CD4-positive, alpha-beta T cell treated with Interleukin-15 for 1 hour (primary cell): ENCODE data around the gene PCNA.
"Not testable (repeated sequence)": the region's sequence is repeated elsewhere in the genome, so short reads cannot be mapped to it uniquely, and the experiment has no call there.

Experiments
- DNase-seq: peaks from one replicate; pipeline ENCODE4 v3.0.0-alpha.2; 2020

Gene PCNA

DNA sequence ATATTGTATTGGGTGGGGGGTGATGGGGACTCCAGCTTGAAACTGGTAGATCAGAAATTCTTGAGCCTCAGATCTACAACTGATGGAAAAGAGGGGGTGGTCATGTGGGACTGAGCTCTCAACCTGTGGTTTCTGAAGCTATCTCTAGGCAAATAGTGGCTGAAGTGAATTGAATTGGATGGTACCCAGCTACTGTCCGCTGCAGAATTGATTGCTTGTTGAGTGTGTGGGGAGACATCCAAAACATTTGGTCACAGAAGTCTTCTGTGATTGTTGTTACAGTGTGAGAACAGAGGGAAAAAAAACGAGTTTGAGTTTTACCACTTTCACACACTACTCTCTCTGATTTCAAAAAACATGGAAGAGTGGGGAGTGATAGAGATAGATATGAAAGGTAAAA is 21.9 kb upstream of the PCNA start:
- no peak for DNase-seq

DNA sequence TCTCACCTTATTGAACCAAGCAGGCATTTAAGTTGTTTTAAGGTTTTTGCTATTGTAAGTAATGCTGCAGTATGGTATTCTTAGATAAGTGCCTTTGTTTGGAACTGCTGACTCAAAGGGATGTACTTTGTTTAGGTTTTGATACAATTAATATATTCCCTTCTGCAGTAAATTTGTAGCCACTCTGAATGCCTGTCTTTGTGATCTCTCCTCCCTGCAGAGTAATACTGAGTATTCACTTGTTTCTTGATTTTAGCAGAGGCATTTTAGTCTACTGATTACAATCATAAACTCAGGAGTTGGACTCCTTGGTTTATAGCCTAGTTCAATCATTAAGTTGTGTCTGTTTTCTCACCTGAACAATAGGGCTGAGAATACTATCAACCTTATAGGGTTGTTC is 20.4 kb upstream of the PCNA start:
- DNase-seq, result no peak

DNA sequence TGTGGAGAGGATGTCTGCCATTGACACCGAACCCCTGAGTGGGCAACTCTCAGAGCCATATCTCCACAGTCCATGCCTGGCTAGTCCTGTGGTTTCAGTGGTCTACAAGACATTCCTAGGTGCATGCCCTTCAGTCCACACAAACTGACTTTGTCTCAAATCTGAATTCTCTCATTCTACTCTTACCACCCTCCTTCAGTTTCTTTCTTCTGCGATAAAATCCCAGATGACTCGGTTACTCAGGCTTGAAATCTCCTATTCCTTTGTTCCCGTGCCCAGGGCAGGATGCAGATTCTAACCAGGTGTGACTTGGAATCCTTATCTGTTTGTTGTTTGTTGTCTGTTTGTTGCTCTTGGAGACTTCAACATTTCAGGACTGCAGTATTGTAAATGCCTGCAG is 16.3 kb upstream of the PCNA start:
- no peak for DNase-seq

DNA sequence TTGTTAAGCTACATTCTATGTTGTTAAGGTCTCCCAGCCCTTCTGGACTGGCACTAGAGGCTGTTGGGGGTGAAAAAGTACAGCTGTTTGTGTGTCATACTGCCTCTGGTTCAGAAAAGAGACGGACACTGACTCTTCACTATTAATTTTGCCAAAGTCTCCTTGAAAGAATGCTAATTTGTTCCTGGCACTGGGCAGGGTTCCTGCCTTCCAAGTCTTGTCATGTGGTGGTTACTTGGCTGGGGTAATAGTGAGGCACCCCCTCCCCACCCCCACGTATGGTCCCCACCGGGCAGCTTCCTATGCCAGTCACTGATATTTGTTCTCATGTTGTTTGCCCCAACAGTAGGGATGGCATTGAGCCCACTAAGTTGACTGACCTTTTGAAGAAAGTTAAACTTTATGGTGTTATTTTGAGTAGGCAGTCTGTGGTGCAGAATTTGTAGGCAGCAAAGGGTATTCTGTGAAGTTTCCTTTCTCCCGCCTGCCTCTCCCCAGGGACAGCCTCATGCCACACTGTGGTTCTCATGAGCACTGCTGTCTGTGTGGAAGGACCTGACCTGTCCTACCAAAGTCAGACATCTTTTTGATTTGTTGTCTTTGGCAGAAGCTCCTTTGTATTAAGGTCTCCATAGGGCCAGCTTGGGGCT is 15.7 kb upstream of the PCNA start:
- no peak for DNase-seq

DNA sequence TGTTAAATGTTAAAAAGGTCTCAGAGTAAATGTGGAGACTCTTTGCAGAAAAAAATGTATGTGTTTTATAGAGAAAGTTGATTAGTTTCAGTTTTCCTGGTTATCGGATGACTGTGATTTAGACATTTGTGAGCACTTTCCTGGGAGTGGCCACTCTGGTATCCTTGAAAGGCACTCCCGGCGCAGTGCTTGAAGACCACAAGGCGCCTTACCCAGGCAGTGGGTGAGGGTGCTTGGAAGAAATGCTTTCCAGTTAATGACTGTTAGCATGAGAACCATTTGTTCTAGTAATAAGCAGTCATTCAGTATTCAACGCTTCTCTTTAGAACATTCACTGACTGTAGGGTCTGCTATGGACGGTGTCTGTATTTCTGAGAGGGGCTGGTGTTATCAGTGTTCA is 14.2 kb upstream of the PCNA start:
- DNase-seq, result no peak

DNA sequence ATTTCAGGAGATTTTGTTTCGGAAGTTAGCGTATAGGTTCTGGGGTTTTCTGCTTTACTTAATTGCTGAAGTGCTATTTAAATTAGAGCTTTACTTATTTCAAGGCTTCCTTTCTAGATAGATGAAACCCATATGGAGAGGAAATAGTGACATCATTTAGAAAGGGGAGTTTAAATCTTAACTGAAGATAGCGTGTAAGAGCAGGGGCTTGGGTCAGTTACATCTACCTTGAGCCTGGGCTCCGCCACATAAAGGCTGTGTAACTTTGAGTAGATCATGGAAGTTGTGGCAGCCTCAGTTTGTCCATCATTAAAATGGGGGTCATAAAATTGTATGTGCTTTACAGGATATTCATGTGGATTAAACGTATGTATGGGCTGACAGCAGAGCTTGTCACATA is 11.7 kb upstream of the PCNA start:
- DNase-seq, result no peak

DNA sequence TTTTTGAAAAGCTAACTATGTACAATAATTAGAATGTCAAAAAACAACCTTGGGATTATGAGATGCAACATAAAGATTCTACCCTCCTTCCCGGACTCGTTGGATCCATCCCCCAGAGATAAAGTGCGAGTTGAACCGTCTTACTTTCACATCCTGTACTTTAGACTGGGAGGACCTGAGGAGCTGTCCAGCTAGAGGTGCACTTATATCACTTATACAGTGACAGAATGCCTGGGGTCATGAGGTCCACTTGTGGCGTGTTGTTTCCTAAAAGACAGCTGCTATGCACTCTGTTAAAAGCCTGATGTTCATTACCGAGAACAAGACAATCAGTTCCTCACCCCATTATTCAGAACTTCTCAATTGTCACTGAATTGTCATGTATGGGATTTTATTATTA is 9.1 kb upstream of the PCNA start:
- no peak for DNase-seq

DNA sequence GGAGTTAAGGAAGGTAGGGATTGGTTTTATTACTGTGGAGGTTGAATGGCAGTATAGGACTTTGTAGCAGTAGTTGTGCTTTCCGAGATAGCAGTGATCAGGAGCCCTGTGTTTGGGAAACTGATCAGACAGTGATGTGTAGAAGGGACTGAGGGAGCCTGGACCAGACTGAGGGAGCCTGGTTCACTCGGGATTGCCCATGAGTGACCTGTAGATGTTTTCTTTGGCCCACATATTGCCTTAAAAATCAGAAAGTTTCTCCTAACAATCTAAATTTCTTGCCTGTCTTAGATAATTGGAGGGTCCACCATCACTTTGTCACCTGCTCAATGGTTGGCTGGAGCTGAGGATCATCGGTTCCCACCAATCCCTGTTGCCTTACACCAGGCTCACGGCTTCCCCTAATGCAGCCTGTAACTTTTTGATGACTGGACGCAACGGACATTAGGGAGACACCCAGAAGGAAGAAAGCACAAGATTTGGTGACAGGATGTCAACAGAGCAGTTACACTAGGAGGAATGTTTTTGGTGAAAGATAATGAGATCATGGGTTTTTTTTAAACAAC is 8.2 kb upstream of the PCNA start:
- DNase-seq, result no peak

DNA sequence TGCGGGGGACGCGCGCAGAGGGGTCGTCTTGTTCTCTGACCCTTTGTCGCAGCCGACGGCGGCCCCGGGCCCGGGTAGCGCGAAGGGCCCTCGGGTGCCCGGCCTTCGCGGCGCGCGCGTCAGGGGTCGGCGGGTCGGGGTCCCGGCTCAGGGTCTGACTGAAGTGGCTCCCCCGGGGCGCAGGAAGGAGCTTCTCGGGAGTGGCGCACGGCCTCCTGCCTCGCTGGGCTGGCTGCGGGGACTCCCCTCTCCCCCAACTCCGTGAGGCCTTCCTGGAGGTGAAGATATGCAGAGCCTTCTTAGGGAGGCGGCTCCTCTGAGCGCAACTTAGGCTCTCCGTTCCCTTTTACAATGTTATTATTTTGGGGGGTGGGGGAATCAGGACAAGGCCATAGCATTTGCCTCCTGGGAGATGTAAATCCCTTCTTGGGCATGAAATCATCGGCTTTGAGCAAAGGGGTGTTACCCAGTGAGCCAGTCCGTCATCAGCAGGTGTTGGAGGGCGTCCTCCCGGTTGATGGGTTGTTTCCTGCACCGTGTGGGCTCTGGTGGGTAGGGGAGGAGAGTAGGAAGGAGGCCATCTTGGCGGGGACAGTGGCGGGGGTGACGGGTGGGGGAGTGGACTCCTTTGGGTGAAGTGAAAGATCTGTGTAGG is 7.6 kb upstream of the PCNA start:
- DNase-seq, result peak; percentile 78

DNA sequence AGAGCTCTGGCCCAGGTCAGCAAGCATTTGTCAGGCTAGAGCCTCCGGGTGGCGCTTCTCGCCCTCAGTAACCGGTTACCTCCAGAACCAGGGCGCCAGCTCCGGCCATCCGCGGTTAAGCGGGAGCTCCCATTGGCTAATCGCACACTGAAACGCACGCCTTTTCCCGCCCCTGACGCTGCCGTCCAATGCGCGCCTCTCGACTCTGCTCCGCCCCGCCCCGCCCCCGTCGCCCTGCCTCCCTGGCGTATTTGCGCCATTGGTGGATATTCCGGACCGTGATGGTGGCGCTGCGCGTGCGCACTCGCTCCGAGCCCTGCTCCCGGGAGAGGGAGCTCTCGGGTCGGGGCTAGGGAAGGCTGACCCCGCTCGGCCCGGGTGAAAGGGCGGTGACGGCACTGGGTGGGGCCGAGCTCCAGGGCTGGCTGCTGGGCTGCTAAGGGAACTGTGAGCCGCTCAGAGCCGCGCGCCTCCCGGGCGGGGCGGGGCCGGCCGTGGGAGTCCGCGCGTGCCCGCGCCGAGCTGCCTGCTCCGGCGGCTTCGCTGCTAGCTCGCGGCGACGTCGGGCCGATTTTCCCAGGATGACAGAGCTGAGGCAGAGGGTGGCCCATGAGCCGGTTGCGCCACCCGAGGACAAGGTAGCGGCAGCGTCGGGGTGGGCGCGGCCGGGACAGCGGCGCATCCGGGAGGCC is 6.9 kb upstream of the PCNA start, which contains the start of gene CDS2:
TSS of gene CDS2 (plus strand) at position 497 of the 692 bp plus-strand sequence. CDS start at position 582, 85 bp downstream.
- DNase-seq, result peak; percentile 100

DNA sequence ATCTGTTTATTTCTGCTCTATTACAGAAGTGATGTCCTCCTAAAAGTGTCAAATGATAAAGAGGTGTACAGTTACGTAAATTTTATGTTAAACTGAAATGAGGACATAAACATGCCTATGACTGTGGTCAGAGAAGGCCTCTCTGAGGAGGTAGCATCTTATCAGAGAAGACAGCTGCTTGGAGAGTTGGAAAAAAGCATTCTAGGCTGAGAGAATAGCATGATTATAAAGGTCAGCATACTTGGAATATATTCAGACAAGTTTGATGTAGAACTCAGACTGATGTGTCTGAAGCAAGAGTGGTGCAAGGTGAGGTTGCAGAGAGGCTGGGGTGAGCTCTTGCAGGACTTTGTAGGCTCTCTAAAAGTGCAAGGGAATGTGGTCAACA is 3.1 kb upstream of the PCNA start:
- DNase-seq, result no peak

DNA sequence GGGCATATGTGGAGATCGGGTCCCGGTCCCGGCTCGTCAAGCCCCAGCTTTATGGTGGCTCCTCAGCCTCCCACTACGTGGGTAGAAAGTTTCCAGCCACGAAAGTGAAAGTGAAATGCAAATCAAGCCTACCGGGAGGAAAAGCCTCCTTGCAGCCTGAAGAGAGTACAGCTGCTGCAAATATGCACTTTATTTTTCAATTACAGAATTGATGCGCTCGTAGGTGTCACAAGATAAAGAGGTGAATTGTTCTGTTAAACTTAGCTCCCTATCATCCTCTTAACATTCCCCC is 373 bp upstream of the PCNA start:
- no peak for DNase-seq

DNA sequence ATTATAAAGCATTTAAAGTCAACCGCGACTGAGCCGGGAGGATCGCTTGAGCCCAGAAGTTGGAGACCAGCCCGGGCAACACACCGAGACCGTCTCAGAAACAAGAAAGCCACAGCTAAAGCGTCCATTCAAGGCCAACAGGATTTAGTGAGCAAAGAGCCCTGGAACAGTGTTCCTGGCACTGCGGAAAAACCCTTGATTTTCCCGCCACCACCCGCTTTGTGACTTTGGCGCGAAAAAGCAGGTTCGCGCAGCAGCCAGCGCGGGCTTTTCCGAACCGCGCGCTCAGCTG is 669 bp downstream of the PCNA start:
- no peak for DNase-seq

DNA sequence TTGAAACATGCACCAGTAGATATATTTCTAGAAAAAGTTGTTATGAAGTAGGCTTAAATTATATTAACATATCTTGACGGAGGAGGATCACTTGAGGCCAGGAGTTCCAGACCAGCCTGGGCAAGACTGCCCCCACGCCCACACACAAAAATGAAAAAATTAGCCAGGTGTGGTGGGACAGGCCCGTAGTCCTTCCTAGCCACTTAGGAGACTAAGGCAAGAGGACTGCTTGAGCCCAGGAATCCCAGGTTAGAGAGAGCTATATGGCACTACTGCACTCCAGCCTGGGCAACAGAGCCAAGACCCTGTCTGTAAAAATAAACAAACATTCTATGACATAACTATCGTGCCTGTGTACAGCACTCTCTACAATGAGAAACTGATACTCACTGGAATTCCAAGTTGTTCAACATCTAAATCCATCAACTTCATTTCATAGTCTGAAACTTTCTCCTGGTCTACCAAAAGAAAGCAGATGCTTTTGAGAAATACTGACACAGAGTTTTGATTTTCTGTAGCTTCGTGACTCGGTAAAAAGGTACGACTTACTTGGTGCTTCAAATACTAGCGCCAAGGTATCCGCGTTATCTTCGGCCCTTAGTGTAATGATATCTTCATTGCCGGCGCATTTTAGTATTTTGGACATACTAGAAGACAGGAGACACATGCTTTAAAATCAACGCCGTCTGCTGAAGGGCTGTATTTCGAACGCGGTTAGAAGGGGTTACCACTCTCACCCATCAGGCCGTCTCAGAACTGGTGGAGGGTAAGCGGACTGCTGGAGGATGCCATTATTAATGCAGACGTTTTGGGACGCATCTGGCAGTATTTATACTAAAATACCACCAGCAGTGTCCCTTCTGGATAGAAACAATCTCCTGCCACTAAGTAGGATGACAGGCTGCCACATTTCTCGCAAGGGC is 1.3 kb downstream of the PCNA start:
- DNase-seq, result no peak

DNA sequence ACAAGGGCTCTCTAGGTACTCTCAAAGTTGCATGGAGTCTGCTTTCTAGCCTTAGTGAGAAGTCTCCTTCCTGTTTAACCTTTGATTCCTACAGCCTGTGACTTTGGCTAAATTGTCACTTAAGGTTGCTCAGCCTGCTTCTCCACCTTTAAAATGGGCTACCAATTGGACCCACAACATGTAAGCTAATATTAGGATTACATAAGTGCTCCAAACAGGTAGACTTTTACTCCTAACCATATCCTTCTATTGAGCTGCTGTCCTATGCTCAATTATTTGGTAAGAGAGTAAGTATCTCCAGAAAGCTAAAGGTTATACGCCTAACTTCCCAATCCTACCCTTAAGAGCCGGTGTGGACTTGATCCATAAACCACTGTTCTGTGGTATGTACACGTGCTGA is 2.9 kb downstream of the PCNA start:
- no peak for DNase-seq

DNA sequence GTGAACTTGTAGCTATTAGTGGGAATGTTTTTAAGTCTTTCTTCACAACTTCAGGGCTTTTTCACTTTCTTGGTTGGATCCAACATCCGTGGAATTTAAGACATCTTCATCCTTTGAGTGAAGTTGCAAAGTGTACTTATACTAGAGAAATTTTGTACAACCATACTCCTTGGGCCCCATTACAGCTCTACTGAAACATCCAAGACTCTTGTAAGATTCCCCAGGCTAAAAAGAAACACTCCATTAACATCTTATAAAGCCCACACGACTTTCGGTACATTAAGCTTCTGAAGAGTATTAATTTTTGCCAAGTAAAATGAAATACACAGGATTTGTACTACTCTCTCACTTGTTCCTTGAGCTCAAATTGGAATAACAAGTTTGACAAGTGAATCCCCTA is 5.4 kb downstream of the PCNA start:
- DNase-seq, result no peak

DNA sequence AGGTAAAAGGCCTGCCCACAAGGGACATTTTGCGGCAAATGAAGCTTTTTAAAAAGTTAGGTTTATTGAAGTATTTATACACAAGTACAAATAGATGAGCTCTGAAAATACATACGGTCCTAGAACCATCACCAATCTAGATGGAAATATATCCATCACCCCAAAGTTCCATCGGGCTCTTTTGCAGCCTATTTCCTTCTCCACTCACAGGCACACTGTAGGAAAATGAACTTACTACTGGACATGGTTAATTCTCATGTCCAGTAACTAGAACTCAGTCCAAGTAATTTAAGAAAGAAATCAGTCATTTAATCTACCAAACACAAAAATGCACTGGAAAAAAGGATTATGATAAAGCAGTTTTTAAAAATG is 6.2 kb downstream of the PCNA start:
- DNase-seq, result no peak

DNA sequence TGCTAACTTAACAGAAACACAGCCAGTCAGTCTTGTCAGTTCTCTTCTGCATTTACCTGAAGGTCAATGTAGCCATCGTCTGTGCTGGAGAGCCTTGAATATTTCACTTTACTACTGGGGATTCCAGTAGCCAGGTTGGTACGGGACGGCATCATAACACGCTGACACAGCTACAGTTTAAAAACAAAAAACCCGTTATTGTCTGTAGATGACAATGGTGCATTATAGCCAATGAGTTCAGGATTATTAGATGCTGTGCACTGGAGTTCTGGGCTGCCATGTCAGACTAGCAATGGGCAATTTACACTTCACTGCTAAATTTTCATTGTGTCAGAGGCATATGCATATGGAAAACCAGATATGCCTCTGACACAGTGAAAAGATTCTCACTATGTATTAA is 10.5 kb downstream of the PCNA start:
- DNase-seq, result no peak

DNA sequence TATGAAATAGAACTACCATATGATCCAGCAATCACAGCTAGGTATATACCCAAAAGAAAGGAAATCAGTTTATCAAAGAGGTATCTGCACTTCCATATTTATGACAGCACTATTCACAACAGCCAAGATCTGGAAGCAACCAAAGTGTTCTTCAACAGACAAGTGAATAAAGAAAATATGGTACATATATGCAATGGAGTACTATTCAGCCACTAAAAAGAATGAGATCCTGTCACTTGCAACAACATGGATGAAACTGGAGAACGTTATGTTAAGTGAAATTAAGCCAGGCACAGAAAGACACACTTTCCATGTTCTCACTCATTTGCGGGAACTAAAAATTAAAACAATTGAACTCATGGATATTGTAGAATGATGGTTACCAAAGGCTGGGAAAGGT is 15.3 kb downstream of the PCNA start:
- DNase-seq, result no peak

DNA sequence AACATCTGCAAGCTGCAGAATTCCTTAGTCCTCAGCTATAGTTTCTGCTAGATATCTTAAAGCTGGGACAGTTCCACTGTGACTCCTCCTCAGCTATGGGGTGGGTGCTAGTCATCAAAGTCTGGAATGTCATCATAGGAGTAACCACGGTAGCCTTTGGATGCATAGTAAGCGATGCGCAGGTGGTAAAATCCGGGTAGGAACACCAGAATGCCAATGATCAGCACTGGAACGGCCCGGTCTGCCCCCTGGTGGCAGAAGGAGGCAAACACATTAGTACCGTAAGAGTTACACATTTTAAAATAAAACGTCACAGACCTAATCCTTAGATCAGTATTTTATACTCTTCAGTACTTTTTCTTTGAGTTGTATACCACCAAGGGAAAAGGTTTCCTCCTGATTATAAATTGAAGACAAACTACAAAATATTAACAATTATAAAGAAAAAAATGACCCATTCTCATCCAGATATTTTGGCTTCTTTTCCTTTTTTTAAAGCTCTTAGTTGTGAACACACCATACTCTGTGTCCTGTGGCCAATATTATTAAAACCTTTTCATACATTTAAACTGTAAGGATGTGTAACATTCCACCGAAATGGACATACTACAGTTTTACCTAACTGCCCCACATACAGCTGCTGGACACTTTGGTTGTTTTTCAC is 18.9 kb downstream of the PCNA start:
- DNase-seq, result peak; percentile 65

DNA sequence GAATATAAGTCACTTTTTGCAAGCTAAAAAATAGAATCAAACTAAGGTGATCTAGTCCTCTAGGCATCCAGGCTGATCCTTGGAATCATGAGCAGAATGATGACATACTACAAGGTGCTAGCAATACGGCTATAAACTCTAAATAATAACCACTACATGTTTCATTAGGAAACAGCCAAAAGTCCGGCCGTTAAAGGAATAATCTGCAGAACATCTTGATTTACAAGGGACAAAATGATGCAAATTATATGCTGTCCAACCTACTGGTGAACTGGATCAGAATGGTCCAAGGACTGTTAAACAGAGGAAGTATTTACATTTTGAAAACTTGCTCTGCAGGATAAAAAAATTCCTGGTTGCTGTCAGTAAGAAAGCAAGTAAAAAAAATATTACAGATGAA is 19.8 kb downstream of the PCNA start:
- not testable (repeated sequence) for DNase-seq

DNA sequence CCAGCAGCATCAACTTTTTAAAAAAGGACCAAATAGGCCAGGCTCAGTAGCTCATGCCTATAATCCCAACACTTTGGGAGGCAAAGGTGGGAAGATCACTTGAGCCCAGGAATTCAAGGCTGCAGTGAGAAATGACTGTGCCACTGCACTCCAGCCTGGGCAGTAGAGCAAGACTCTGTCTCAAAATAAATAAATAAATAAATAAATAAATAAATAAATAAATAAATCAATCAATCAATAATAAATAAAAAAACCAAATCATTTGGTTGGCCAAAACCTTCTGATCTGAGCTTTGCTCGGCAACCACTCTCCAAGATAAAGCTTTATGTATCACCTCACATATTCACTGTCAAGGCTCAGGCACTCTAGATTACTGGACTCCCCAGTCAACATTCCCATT is 20.7 kb downstream of the PCNA start:
- DNase-seq, result not testable (repeated sequence)

DNA sequence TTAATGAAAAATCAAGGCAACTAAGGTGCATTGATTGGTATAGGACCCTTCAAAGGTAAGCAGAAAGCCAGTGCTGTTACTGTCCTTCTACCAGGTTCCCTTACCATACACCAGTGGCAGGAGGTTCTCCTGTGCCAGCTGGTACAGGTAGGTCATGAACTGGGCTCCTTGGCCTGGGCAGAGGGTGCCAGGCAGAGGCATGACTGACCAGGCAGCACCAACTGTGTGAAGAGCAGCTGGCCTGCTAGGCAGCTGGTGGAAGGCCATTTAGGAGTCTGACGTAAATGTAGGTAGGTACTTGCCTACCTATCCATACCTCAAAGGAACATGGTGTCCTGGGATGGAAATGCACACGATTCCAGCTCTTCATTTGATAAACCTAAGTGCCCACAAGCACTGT is 23.3 kb downstream of the PCNA start:
- DNase-seq, result no peak
